Nephron (organoid): Measurements from ENCODE around the gene CRYBA1.
A peak's percentile ranks its signal among the peaks of the same experiment; 100 is the strongest.

Source experiments
- H3K27ac Mint-ChIP-seq, 3 experiments: 2 replicates each; pipeline ENCODE4 v1.8.0; 2020; ENCODE audit warnings: mixed read lengths in 3 of 3, mild to moderate bottlenecking in 2 of 3, moderate library complexity in 1 of 3
- H3K27me3 Mint-ChIP-seq: 2 replicates; pipeline ENCODE4 v1.8.0; 2021; ENCODE audit warnings: low read depth, mild to moderate bottlenecking, moderate library complexity, mixed read lengths
- H3K36me3 Mint-ChIP-seq: 2 replicates; pipeline ENCODE4 v1.8.0; 2020; ENCODE audit warnings: low read depth, mixed read lengths
- H3K4me1 Mint-ChIP-seq: 2 replicates; pipeline ENCODE4 v1.8.0; 2020; ENCODE audit warnings: mixed read lengths
- H3K4me3 Mint-ChIP-seq, 3 experiments: 2 replicates each; pipeline ENCODE4 v1.8.0; 2020; ENCODE audit warnings: mild to moderate bottlenecking in 3 of 3, mixed read lengths in 3 of 3, moderate library complexity in 2 of 3
- H3K9me3 Mint-ChIP-seq: 2 replicates; pipeline ENCODE4 v1.8.0; 2020; ENCODE audit warnings: mixed read lengths
- TF ChIP-seq, protein P1 (sequence below), 3 experiments: fragments of 200-600 bp; sonication (generic); IDR thresholded peaks; one replicate each; pipeline ENCODE4 v1.5.0; 2021; ENCODE audit warnings: antibody characterized with exemption in 3 of 3; ENCODE audit not compliant: unreplicated experiment in 3 of 3

CRYBA1 gene

GRCh38 chr17:29240968-29241963, 5.4 kb upstream of the CRYBA1 start:
- Mint-ChIP-seq H3K36me3 (no peaks in the 10 kb centered on the region), H3K4me3 (no peak overlapping the region), H3K27ac (no peak overlapping the region), H3K9me3 (no peaks in the 10 kb centered on the region), H3K4me1 (no peaks in the 10 kb centered on the region), H3K27me3 (no peaks in the 10 kb centered on the region)
- TF ChIP-seq, protein P1, sequence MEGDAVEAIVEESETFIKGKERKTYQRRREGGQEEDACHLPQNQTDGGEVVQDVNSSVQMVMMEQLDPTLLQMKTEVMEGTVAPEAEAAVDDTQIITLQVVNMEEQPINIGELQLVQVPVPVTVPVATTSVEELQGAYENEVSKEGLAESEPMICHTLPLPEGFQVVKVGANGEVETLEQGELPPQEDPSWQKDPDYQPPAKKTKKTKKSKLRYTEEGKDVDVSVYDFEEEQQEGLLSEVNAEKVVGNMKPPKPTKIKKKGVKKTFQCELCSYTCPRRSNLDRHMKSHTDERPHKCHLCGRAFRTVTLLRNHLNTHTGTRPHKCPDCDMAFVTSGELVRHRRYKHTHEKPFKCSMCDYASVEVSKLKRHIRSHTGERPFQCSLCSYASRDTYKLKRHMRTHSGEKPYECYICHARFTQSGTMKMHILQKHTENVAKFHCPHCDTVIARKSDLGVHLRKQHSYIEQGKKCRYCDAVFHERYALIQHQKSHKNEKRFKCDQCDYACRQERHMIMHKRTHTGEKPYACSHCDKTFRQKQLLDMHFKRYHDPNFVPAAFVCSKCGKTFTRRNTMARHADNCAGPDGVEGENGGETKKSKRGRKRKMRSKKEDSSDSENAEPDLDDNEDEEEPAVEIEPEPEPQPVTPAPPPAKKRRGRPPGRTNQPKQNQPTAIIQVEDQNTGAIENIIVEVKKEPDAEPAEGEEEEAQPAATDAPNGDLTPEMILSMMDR (IDR thresholded peaks at IDR 0.05; ENCODE audit: unreplicated experiment in 3 of 3): no peak

DNA sequence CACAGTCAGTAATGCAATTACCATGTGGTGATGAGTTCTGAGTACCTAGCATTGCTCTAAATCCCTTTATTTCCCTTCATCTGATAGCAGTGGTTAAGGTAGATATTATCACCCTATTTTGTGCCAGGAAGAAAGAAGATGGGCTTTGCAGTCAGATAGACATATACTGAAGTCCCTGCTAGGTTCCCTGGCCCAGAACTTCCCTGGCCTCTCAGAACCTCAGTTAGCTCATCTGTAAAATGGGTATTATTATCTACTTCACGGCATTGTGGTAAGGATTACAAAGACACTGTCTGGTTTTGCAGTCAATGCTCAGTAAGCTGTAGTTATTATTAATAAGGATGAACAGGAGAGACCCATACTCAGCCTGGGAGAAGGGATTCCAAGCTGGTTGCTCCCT, 4.6 kb upstream of the CRYBA1 start:
- H3K27me3 Mint-ChIP-seq: peaks cover 4% of the 10 kb centered on the region
- no peak overlapping the region for H3K27ac Mint-ChIP-seq

GRCh38 chr17:29242790-29243189, 3.9 kb upstream of the CRYBA1 start:
- H3K27ac Mint-ChIP-seq: no peak overlapping the region
- TF ChIP-seq, protein P1 (IDR thresholded peaks at IDR 0.05; ENCODE audit: unreplicated experiment in 3 of 3): no peak

More for the DNA sequence above, 4.6 kb upstream of the CRYBA1 start:
- H3K36me3 Mint-ChIP-seq: no peaks in the 10 kb centered on the region
- no peak overlapping the region for H3K4me3 Mint-ChIP-seq
- no peaks in the 10 kb centered on the region for H3K4me1 Mint-ChIP-seq
- TF ChIP-seq, protein P1 (IDR thresholded peaks at IDR 0.05; ENCODE audit: unreplicated experiment in 3 of 3): no peak
- no peaks in the 10 kb centered on the region for H3K9me3 Mint-ChIP-seq

GRCh38 chr17:29243792-29244191, 2.9 kb upstream of the CRYBA1 start:
- TF ChIP-seq, protein P1 (IDR thresholded peaks at IDR 0.05; ENCODE audit: unreplicated experiment in 3 of 3): peak in 2 of 3 experiments; percentile 8 to 34
- H3K4me1 Mint-ChIP-seq: no peaks in the 10 kb centered on the region
- H3K27ac Mint-ChIP-seq: no peak overlapping the region
- peaks cover 4% of the 10 kb centered on the region for H3K27me3 Mint-ChIP-seq
- H3K4me3 Mint-ChIP-seq: no peak overlapping the region
- no peaks in the 10 kb centered on the region for H3K9me3 Mint-ChIP-seq
- no peaks in the 10 kb centered on the region for H3K36me3 Mint-ChIP-seq

More at GRCh38 chr17:29242790-29243189, 3.9 kb upstream of the CRYBA1 start:
- Mint-ChIP-seq H3K4me3 (no peak overlapping the region), H3K4me1 (no peaks in the 10 kb centered on the region), H3K27me3 (peaks cover 4% of the 10 kb centered on the region), H3K9me3 (no peaks in the 10 kb centered on the region), H3K36me3 (no peaks in the 10 kb centered on the region)

DNA sequence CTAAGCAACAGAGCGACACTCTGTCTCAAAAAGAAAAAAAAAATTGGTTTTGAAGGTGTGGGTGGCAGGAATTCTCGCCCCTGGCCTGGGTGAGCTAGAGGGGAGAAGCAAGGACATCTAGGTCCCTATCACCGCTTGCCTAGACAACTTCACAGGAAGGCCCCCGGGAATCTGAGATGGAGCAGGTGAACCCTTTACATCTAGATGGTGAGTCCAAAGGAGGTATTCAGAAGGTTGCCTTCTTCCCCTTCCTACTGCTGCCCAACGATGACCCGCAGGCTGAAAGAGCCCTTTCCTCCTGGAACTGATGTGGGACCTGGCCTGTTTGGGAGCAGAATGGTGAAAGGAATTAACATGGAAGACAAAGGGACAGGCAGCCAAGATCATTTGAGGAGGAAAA, 1.3 kb upstream of the CRYBA1 start:
- TF ChIP-seq, protein P1 (IDR thresholded peaks at IDR 0.05; ENCODE audit: unreplicated experiment in 3 of 3): no peak
- H3K4me3 Mint-ChIP-seq: no peak overlapping the region
- peaks cover 4% of the 10 kb centered on the region for H3K27me3 Mint-ChIP-seq
- H3K36me3 Mint-ChIP-seq: no peaks in the 10 kb centered on the region
- no peak overlapping the region for H3K27ac Mint-ChIP-seq
- H3K4me1 Mint-ChIP-seq: no peaks in the 10 kb centered on the region
- H3K9me3 Mint-ChIP-seq: no peaks in the 10 kb centered on the region
